ENCODE results near the gene HMMR.

Gene HMMR

DNA sequence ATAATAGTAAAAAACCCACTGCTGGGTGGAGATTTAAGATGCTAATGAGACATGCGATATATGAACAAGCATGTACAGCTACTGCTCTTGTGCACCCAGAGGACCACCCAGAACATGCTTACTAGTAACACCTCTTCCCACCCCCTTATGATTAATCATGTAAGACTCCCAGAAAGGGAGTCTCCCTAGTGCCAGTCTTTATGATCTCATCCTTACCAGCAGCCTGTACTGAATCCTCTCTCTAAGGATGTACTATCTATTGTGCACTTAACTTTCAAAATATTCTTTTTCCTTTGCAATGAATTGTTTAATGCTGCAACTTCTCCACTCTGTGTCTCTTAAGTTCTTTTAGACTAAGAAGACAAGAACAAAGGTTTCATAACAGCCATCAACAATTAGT, 35.9 kb downstream of the HMMR start:
- TF ChIP-seq, protein P1, sequence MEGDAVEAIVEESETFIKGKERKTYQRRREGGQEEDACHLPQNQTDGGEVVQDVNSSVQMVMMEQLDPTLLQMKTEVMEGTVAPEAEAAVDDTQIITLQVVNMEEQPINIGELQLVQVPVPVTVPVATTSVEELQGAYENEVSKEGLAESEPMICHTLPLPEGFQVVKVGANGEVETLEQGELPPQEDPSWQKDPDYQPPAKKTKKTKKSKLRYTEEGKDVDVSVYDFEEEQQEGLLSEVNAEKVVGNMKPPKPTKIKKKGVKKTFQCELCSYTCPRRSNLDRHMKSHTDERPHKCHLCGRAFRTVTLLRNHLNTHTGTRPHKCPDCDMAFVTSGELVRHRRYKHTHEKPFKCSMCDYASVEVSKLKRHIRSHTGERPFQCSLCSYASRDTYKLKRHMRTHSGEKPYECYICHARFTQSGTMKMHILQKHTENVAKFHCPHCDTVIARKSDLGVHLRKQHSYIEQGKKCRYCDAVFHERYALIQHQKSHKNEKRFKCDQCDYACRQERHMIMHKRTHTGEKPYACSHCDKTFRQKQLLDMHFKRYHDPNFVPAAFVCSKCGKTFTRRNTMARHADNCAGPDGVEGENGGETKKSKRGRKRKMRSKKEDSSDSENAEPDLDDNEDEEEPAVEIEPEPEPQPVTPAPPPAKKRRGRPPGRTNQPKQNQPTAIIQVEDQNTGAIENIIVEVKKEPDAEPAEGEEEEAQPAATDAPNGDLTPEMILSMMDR (IDR thresholded peaks at IDR 0.05; ENCODE audit: low read depth, low read length, missing control alignments) = no peak
- DNase-seq (ENCODE audit: low read depth) = no peak
- H3K4me3 ChIP-seq (ENCODE audit: low read depth, low read length) = no peak overlapping the region

DNA sequence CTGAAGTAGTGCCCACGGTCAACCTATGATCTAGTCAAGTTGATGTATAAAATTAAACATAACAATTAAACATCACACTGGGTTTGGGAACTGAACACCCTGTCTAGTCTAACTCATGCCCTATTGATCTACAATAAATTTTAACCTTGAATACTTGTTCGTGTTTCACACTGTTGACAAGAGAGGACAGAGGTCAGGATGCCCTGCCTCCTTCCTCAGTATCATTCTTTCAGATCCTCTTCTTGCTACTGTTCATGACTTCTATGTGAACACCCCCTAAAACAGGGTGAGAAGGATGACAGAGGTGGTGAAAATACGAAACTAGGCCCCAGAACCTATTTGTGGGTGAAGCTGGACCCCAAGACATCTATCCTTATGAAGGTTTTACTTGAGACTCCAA, 36.9 kb downstream of the HMMR start:
- DNase-seq (ENCODE audit: low read depth) = no peak
- H3K4me3 ChIP-seq (ENCODE audit: low read depth, low read length) = no peak overlapping the region
- TF ChIP-seq, protein P1 (IDR thresholded peaks at IDR 0.05; ENCODE audit: low read depth, low read length, missing control alignments) = no peak

DNA sequence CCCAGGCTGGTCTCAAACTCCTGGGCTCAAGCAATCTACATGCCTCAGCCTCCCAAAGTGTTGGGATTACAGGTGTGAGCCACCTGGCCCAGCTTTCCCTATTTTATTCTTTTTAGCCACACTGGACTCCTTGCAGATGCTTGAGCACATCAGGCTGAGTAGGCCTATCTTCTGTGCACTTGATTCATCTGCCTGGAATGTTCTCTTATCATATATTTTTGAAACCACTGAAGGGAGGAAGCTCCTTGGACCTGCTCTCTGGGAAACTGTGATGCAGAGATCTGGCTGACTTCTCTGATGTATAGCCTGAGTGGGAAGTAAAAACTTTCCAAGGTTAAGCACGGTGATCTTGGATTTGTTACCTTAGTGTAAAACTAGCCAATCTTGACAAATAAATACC, 38.5 kb downstream of the HMMR start:
- TF ChIP-seq, protein P1 (IDR thresholded peaks at IDR 0.05; ENCODE audit: low read depth, low read length, missing control alignments) = no peak
- no peak overlapping the region for H3K4me3 ChIP-seq (ENCODE audit: low read depth, low read length)
- no peak for DNase-seq (ENCODE audit: low read depth)

DNA sequence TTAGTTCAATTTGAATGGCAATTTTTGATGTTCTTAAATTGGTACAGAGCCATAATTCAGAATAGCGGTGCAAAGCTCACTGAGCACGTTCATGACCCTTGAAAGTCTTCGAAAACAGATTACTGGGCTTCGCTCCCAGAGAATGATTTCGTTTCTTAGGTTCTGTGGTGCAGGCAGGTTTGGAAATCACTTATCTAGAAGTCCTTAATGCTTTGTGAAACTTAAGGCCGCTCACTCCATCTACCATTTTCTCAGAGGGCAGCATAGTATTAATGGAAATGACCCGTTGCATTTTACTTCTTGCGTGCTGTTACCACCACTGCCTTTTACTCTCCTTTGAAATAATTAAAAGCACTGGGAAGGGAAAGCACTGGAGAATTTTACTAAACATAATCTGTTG, 42.1 kb downstream of the HMMR start:
- H3K4me3 ChIP-seq (ENCODE audit: low read depth, low read length) = peak overlapping the region; percentile 93; the same call in 1 of the 2 replicates
- DNase-seq (ENCODE audit: low read depth) = no peak
- TF ChIP-seq, protein P1 (IDR thresholded peaks at IDR 0.05; ENCODE audit: low read depth, low read length, missing control alignments) = no peak

DNA sequence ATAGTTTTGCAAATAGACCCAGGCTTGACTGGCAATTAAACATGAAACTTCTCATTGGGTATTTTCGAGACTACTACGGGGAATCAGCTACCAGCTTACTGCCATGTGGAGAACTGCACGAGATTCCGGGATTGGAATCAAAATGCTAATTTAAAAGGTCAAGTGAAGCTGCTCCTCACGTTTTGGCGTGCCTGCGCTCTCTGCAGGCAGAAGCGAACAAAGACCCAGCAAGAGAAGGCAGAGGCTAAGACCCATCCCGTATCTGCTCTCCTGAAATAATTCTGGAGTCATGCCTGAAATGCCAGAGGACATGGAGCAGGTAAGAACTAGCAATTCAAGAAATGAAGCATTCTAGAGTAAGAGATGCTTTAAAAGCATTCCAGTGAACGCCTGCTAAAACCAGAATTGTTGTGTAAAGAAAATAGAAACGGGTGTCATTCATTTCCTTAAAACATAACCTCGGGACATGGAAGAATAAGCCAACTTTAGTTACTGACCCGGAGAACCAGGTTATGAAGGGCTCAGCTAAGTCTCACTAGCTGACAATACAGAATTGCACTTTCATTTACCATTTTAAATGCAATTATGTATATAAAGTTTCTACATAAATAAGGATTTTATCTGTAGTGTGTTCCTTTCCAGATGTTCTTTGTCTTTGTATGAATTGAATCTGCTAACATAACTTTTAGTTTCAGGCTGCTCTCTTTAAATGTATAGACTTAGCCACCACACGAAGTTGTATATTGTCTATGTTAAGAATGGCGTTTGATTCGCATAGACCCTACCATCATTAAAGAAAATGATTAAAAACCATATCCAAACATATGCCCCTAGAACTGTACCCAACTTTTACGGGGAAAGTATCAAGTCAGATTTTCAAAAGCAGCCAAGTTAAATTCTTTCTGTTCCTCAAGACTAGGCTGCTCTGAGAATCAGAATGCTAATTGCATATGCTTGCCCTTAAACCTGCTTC, 43.0 kb downstream of the HMMR start:
- peak overlapping the region; percentile 93 for H3K4me3 ChIP-seq (ENCODE audit: low read depth, low read length)
- DNase-seq (ENCODE audit: low read depth) = peak; percentile 34
- TF ChIP-seq, protein P1 (IDR thresholded peaks at IDR 0.05; ENCODE audit: low read depth, low read length, missing control alignments) = peak; percentile 46

DNA sequence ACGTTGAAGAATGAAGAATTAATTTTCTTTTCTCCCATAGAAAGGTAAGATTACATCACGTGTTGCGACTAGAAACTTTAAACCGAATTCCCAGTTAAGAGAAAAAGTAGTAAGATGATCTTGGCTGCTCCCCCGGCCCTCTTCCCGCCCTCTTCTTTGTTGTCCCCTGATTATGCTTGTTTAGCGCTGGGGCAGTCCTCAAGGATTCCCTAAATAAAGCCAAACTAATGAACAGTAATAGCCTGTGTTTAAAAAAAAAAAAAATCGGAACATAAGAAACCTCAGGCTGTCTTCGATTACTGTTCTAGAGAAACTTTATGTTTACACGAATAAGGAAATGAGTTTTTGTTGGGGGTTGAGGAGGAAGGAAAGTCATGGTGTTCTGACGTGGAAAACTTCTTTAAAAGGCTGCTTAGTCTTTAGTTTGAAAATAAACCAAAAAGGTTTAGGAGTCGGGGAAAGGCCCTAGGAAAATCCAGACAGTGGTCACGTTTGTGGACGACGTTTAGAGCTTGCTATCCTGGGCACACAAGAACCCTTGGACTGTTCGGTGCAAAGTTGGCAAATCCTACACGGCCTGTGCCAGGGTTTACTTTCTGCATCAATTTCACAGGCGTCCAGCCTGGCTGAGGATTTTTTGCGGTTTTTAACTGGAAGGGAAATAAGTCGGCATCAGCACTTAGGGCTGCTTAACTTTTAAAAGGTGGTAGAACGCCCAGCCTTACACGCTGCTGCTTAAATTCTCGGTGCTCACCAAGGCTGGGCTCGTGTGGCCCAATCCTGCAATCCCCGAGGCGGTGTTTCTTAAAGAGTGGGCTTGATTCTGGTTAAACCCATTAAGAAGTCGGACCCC, 43.9 kb downstream of the HMMR start:
- TF ChIP-seq, protein P1 (IDR thresholded peaks at IDR 0.05; ENCODE audit: low read depth, low read length, missing control alignments) = no peak
- peak overlapping the region; percentile 93 for H3K4me3 ChIP-seq (ENCODE audit: low read depth, low read length)
- DNase-seq (ENCODE audit: low read depth) = no peak
